Measurements from ENCODE around the gene LAMC3.

LAMC3 gene

GRCh38 chr9:131080589-131080988, 71.6 kb downstream of the LAMC3 start:
- Histone ChIP-seq H3K4me3 (no peak overlapping the region), H3K9me3 (no peaks in the 10 kb centered on the region), H3K27me3 (no peaks in the 10 kb centered on the region), H3K4me1 (no peaks in the 10 kb centered on the region), H3K27ac (no peak overlapping the region), H3K36me3 (no peaks in the 10 kb centered on the region)
- DNase-seq = no peak
- no peak for TF ChIP-seq CTCF (IDR thresholded peaks at IDR 0.05)
- intact Hi-C loops (cut with DNase I; ENCODE audit: low total_unique reads) = no loop called here

- H3K4me1 ChIP-seq = no peaks in the 10 kb centered on the region
- intact Hi-C loops (cut with DNase I; ENCODE audit: low total_unique reads) = no loop called here
- no peaks in the 10 kb centered on the region for H3K9me3 ChIP-seq
- no peaks in the 10 kb centered on the region for H3K36me3 ChIP-seq
- H3K4me3 ChIP-seq = no peak overlapping the region
- no peak overlapping the region for H3K27ac ChIP-seq
- DNase-seq = no peak
- no peaks in the 10 kb centered on the region for H3K27me3 ChIP-seq
- TF ChIP-seq CTCF (IDR thresholded peaks at IDR 0.05) = no peak
These were observed 72.9 kb downstream of the LAMC3 start for GRCh38 chr9:131081868-131082267.

- no peak for DNase-seq
- no peaks in the 10 kb centered on the region for H3K9me3 ChIP-seq
- H3K27ac ChIP-seq = no peak overlapping the region
- H3K36me3 ChIP-seq = no peaks in the 10 kb centered on the region
- peaks cover 0 to 4% of the 10 kb centered on the region in 2 donors for H3K27me3 ChIP-seq
- intact Hi-C loops (cut with DNase I; ENCODE audit: low total_unique reads) = no loop called here
- no peak for TF ChIP-seq CTCF (IDR thresholded peaks at IDR 0.05)
- H3K4me1 ChIP-seq = no peaks in the 10 kb centered on the region
- no peak overlapping the region for H3K4me3 ChIP-seq
These were observed 74.0 kb downstream of the LAMC3 start for GRCh38 chr9:131082774-131083512.

- intact Hi-C loops (cut with DNase I; ENCODE audit: low total_unique reads) = no loop called here
- no peak for DNase-seq
- Histone ChIP-seq H3K4me1 (no peaks in the 10 kb centered on the region), H3K27me3 (peaks cover 0 to 4% of the 10 kb centered on the region in 2 donors), H3K9me3 (no peaks in the 10 kb centered on the region), H3K27ac (no peak overlapping the region), H3K4me3 (no peak overlapping the region), H3K36me3 (no peaks in the 10 kb centered on the region)
- no peak for TF ChIP-seq CTCF (IDR thresholded peaks at IDR 0.05)
These were observed 75.8 kb downstream of the LAMC3 start for GRCh38 chr9:131084661-131085369.

GRCh38 chr9:131085370-131086122, 76.6 kb downstream of the LAMC3 start:
- no peaks in the 10 kb centered on the region for H3K4me1 ChIP-seq
- TF ChIP-seq CTCF (IDR thresholded peaks at IDR 0.05) = no peak
- DNase-seq = no peak
- H3K27me3 ChIP-seq = peaks cover 0 to 4% of the 10 kb centered on the region in 2 donors
- no peak overlapping the region for H3K4me3 ChIP-seq
- H3K9me3 ChIP-seq = no peaks in the 10 kb centered on the region
- no peaks in the 10 kb centered on the region for H3K36me3 ChIP-seq
- intact Hi-C loops (cut with DNase I; ENCODE audit: low total_unique reads) = no loop called here
- no peak overlapping the region for H3K27ac ChIP-seq

Data from tibial artery (tissue), 4 donors.